Upper lobe of right lung (tissue), 1 donor: ENCODE measurements around the gene PPP1R11. TPM values are rescaled to one million over a fixed set of nuclear protein-coding genes. Genes with fewer than 3 reads are reported as not detected.
A peak's percentile ranks its signal among the peaks of the same experiment; 100 is the strongest.

ENCODE experiments used
- ATAC-seq: fragments of 200-7000 bp; cut with Tn5 transposase; one replicate; pipeline ENCODE4 v1.9.1; 2020; ENCODE audit warnings: mild to moderate bottlenecking, moderate library complexity
- DNase-seq: peaks from one replicate; pipeline ENCODE4 v3.0.0-alpha.2; 2020
- H3K27ac ChIP-seq: fragments of 200-600 bp; one replicate; pipeline ENCODE4 v1.8.0; 2022
- H3K27me3 ChIP-seq: fragments of 200-600 bp; one replicate; pipeline ENCODE4 v1.8.0; 2022; ENCODE audit warnings: mild to moderate bottlenecking
- H3K36me3 ChIP-seq: fragments of 200-600 bp; one replicate; pipeline ENCODE4 v1.8.0; 2022
- H3K4me1 ChIP-seq: fragments of 200-600 bp; one replicate; pipeline ENCODE4 v1.8.0; 2022
- H3K4me3 ChIP-seq: fragments of 200-600 bp; one replicate; pipeline ENCODE4 v1.8.0; 2022; ENCODE audit warnings: mild to moderate bottlenecking
- H3K9me3 ChIP-seq: fragments of 200-600 bp; one replicate; pipeline ENCODE4 v1.8.0; 2022
- CTCF ChIP-seq: fragments of 200-600 bp; IDR thresholded peaks from one replicate; pipeline ENCODE4 v1.8.0; 2022; ENCODE audit warnings: antibody characterized with exemption
- intact Hi-C: fragments of 100-400 bp; cut with DNase I; formaldehyde crosslinking; loops from one replicate; pipeline ENCODE4 v1.11.0; 2022
- total RNA-seq: library from RNA; stranded (reverse); fragmentation: NEBNext Ultra II Directional; extraction: Animal tissue kit (Norgen Biotek cat#: 25700); gene quantifications from one replicate; pipeline ENCODE4 v1.2.1, GENCODE V29; 2021
- donor health status: DM: no; HTN: yes; CAD: no; lungs with severe emphysema.

The PPP1R11 gene
- total RNA-seq, 1 donor from 2014 or later, result 62.6 TPM

- no peak for TF ChIP-seq CTCF
- peak; percentile 63 for DNase-seq
- peaks cover 14% of the 10 kb centered on the region for H3K4me1 ChIP-seq
- no peaks in the 10 kb centered on the region for H3K9me3 ChIP-seq
- H3K27me3 ChIP-seq, result peaks cover 27% of the 10 kb centered on the region
- H3K4me3 ChIP-seq, result no peak overlapping the region
- no peak overlapping the region for H3K27ac ChIP-seq
- intact Hi-C loops, result no loop called here
- H3K36me3 ChIP-seq, result peaks cover 6% of the 10 kb centered on the region
- no peak for ATAC-seq
These were observed 4.3 kb downstream of the PPP1R11 start for GRCh38 chr6:30071081-30071818.

- peaks cover 14% of the 10 kb centered on the region for H3K4me1 ChIP-seq
These were observed 4.9 kb downstream of the PPP1R11 start for GRCh38 chr6:30071858-30072257.

GRCh38 chr6:30073489-30074235 is 6.7 kb downstream of the PPP1R11 start:
- no peak for TF ChIP-seq CTCF
- Histone ChIP-seq H3K4me3 (peak overlapping the region; percentile 55), H3K4me1 (peaks cover 6% of the 10 kb centered on the region), H3K36me3 (peaks cover 4% of the 10 kb centered on the region), H3K27me3 (peaks cover 27% of the 10 kb centered on the region), H3K9me3 (no peaks in the 10 kb centered on the region), H3K27ac (no peak overlapping the region)
- no peak for ATAC-seq
- DNase-seq, result no peak
- intact Hi-C loops, result no loop called here

More at GRCh38 chr6:30071858-30072257, 4.9 kb downstream of the PPP1R11 start:
- Histone ChIP-seq H3K27me3 (peaks cover 27% of the 10 kb centered on the region), H3K9me3 (no peaks in the 10 kb centered on the region), H3K4me3 (no peak overlapping the region), H3K36me3 (peaks cover 6% of the 10 kb centered on the region), H3K27ac (no peak overlapping the region)
- DNase-seq (no peak), ATAC-seq (no peak)
- TF ChIP-seq CTCF, result no peak
- intact Hi-C loops, result no loop called here

GRCh38 chr6:30074331-30075093 is 7.5 kb downstream of the PPP1R11 start:
- H3K27ac ChIP-seq, result no peak overlapping the region
- no peaks in the 10 kb centered on the region for H3K9me3 ChIP-seq
- H3K27me3 ChIP-seq, result peaks cover 27% of the 10 kb centered on the region
- H3K4me3 ChIP-seq, result peak overlapping the region; percentile 55
- no peak for ATAC-seq
- intact Hi-C loops, result no loop called here
- H3K36me3 ChIP-seq, result no peaks in the 10 kb centered on the region
- TF ChIP-seq CTCF, result no peak
- DNase-seq, result no peak
- peaks cover 6% of the 10 kb centered on the region for H3K4me1 ChIP-seq

- DNase-seq, result no peak
- intact Hi-C loops, result no loop called here
- Histone ChIP-seq H3K4me1 (peaks cover 6% of the 10 kb centered on the region), H3K27ac (peak within 1 kb of the TSS; percentile 42), H3K4me3 (peak within 1 kb of the TSS; percentile 55), H3K36me3 (no peaks in the 10 kb centered on the region), H3K27me3 (peaks cover 27% of the 10 kb centered on the region), H3K9me3 (no peaks in the 10 kb centered on the region)
- TF ChIP-seq CTCF, result no peak
- peak; percentile 7 for ATAC-seq
These were observed 8.2 kb downstream of the PPP1R11 start, which contains the start of gene RNF39 for GRCh38 chr6:30075094-30075789. Gene RNF39 (minus strand): TSS chr6:30075769. CDS start chr6:30075585, 184 bp downstream.
